H1 (cell line): ENCODE data around the gene INHBC. TPM values are rescaled to one million over a fixed set of nuclear protein-coding genes. Genes with fewer than 3 reads are reported as not detected.

Experiments
- CTCF ChIA-PET: fragments of 300-600 bp; sonication (Branson Sonifier 250); formaldehyde crosslinking; loops from one replicate; lab custom pipeline; 2021; ENCODE audit not compliant: partially characterized antibody; lab: Charles Lee
- POLR2A ChIA-PET: fragments of 300-600 bp; sonication (Branson Sonifier 250); formaldehyde crosslinking; loops from one replicate; lab custom pipeline; 2021; ENCODE audit warnings: inconsistent platforms; ENCODE audit not compliant: partially characterized antibody; lab: Charles Lee
- DNase-seq, 2 experiments: peaks; one replicate each; pipeline versions ENCODE4 v3.0.0 to v3.0.0-alpha.2; 2010 to 2022; ENCODE audit warnings: low spot score in 2 of 2, low read depth in 1 of 2, mixed read lengths in 1 of 2
- FAIRE-seq: peaks from 2 replicates; lab custom pipeline; 2011; peaks lifted over from hg19 to GRCh38; lab: Jason Lieb, UNC
- H2AFZ ChIP-seq: 2 replicates; pipeline ENCODE4 v1.8.1; 2012; ENCODE audit warnings: low read length, inconsistent platforms
- H2AK5ac ChIP-seq: 2 replicates; pipeline ENCODE4 v1.6.1; 2013; ENCODE audit warnings: low read depth, low read length
- H2BK120ac ChIP-seq: replicated peaks from 2 replicates; pipeline ENCODE3; 2013; ENCODE audit warnings: low read depth, low read length, inconsistent platforms
- H2BK12ac ChIP-seq: 2 replicates; pipeline ENCODE4 v1.6.1; 2013; ENCODE audit warnings: low read depth, low read length
- H2BK15ac ChIP-seq: 2 replicates; pipeline ENCODE4 v1.6.1; 2013; ENCODE audit warnings: low read length
- H2BK20ac ChIP-seq: 2 replicates; pipeline ENCODE4 v1.6.1; 2013; ENCODE audit warnings: low read length
- H2BK5ac ChIP-seq: 2 replicates; pipeline ENCODE4 v1.6.1; 2013; ENCODE audit warnings: low read depth, low read length
- H3K14ac ChIP-seq: 2 replicates; pipeline ENCODE4 v1.6.1; 2013; ENCODE audit warnings: inconsistent platforms; ENCODE audit not compliant: insufficient read length
- H3K18ac ChIP-seq: 2 replicates; pipeline ENCODE4 v1.6.1; 2013; ENCODE audit warnings: low read length; ENCODE audit errors: extremely low read depth
- H3K23ac ChIP-seq: 2 replicates; pipeline ENCODE4 v1.6.1; 2013; ENCODE audit warnings: inconsistent platforms; ENCODE audit not compliant: insufficient read length
- H3K23me2 ChIP-seq: 2 replicates; pipeline ENCODE4 v1.6.1; 2013; ENCODE audit warnings: low read depth, low read length
- H3K27ac ChIP-seq: 2 replicates; pipeline ENCODE4 v1.6.1; 2011; ENCODE audit warnings: low read depth, low read length, inconsistent platforms
- H3K27me3 ChIP-seq, 4 experiments: replicated peaks in 1 of 4; 1 replicate in 1 of 4; 2 replicates in 3 of 4; pipeline versions ENCODE4 v1.6.1 to v1.8.1; 2011 to 2013; ENCODE audit warnings: low read length in 3 of 4, mild to moderate bottlenecking in 3 of 4, inconsistent platforms in 2 of 4, mixed read lengths in 2 of 4, moderate library complexity in 1 of 4; ENCODE audit not compliant: control insufficient read depth in 3 of 4, insufficient read depth in 3 of 4; ENCODE audit errors: extremely low read depth in 1 of 4
- H3K36me3 ChIP-seq, 4 experiments: 2 replicates each; pipeline versions ENCODE4 v1.6.1 to v1.8.1; 2011 to 2013; ENCODE audit warnings: mild to moderate bottlenecking in 4 of 4, low read length in 3 of 4, moderate library complexity in 2 of 4, control low read depth in 1 of 4, inconsistent platforms in 1 of 4; ENCODE audit not compliant: insufficient read depth in 4 of 4, control insufficient read depth in 2 of 4
- H3K4ac ChIP-seq: replicated peaks from 2 replicates; pipeline ENCODE3; 2013; ENCODE audit warnings: low read length, low read depth, mixed read lengths, inconsistent platforms; ENCODE audit not compliant: insufficient read length
- H3K4me1 ChIP-seq, 4 experiments: replicated peaks in 1 of 4; 1 replicate in 1 of 4; 2 replicates in 3 of 4; pipeline versions ENCODE4 v1.6.1 to v1.8.1; 2011 to 2013; ENCODE audit warnings: low read length in 3 of 4, inconsistent platforms in 2 of 4, mixed read lengths in 1 of 4; ENCODE audit not compliant: insufficient read depth in 4 of 4, control insufficient read depth in 3 of 4
- H3K4me2 ChIP-seq, 2 experiments: 2 replicates each; pipeline versions ENCODE4 v1.6.1 to v1.8.1; 2011 to 2013; ENCODE audit warnings: low read depth in 2 of 2, low read length in 2 of 2, control low read depth in 1 of 2, inconsistent platforms in 1 of 2, mild to moderate bottlenecking in 1 of 2; ENCODE audit not compliant: insufficient read depth in 1 of 2
- H3K4me3 ChIP-seq, 4 experiments: fragments of 200-600, 300-600 bp in 1 of 4; sonication (generic), shearing (Covaris generic), sonication (Bioruptor Twin) in 1 of 4; 2 replicates each; pipeline versions ENCODE4 v1.5.1 to v1.8.1; 2011 to 2016; ENCODE audit warnings: low read length in 4 of 4, low read depth in 3 of 4, control low read depth in 2 of 4, inconsistent platforms in 2 of 4, mild to moderate bottlenecking in 2 of 4, mixed read lengths in 1 of 4, moderate library complexity in 1 of 4; ENCODE audit not compliant: insufficient read depth in 2 of 4; ENCODE audit errors: extremely low read depth in 1 of 4
- H3K56ac ChIP-seq: replicated peaks from 2 replicates; pipeline ENCODE3; 2013; ENCODE audit warnings: low read depth, mild to moderate bottlenecking, mixed read lengths, low read length, inconsistent platforms; ENCODE audit not compliant: insufficient read length
- H3K79me1 ChIP-seq: 2 replicates; pipeline ENCODE4 v1.6.1; 2013; ENCODE audit warnings: low read depth, low read length, control low read depth
- H3K79me2 ChIP-seq, 2 experiments: 2 replicates each; pipeline versions ENCODE4 v1.6.1 to v1.8.1; 2012 to 2013; ENCODE audit warnings: low read length in 2 of 2, mild to moderate bottlenecking in 2 of 2, inconsistent platforms in 1 of 2; ENCODE audit not compliant: insufficient read depth in 2 of 2, control insufficient read depth in 1 of 2
- H3K9ac ChIP-seq, 4 experiments: replicated peaks in 1 of 4; 1 replicate in 1 of 4; 2 replicates in 3 of 4; pipeline versions ENCODE4 v1.6.1 to v1.8.1; 2011 to 2013; ENCODE audit warnings: low read depth in 3 of 4, low read length in 3 of 4, control low read depth in 2 of 4, mild to moderate bottlenecking in 2 of 4, moderate library complexity in 2 of 4, inconsistent platforms in 1 of 4; ENCODE audit errors: extremely low read depth in 1 of 4
- H3K9me3 ChIP-seq, 2 experiments: 2 replicates each; pipeline versions ENCODE4 v1.6.1 to v1.8.1; 2012 to 2013; ENCODE audit warnings: mild to moderate bottlenecking in 2 of 2, moderate library complexity in 2 of 2, control low read depth in 1 of 2, inconsistent platforms in 1 of 2, low read depth in 1 of 2, low read length in 1 of 2, mixed read lengths in 1 of 2; ENCODE audit not compliant: insufficient read depth in 2 of 2
- H4K20me1 ChIP-seq, 2 experiments: replicated peaks in 1 of 2; 2 replicates each; pipeline versions ENCODE3 to v1.8.1; 2011 to 2013; ENCODE audit warnings: inconsistent platforms in 2 of 2, low read length in 2 of 2, mild to moderate bottlenecking in 1 of 2; ENCODE audit not compliant: insufficient read depth in 2 of 2, control insufficient read depth in 1 of 2
- H4K5ac ChIP-seq: 2 replicates; pipeline ENCODE4 v1.6.1; 2013; ENCODE audit warnings: low read length, low read depth, mixed read lengths, inconsistent platforms; ENCODE audit not compliant: insufficient read length
- H4K8ac ChIP-seq: 2 replicates; pipeline ENCODE4 v1.8.0; 2013; ENCODE audit warnings: mild to moderate bottlenecking, moderate library complexity, low read length, inconsistent platforms; ENCODE audit not compliant: insufficient read depth; ENCODE audit errors: extremely low read depth
- H4K91ac ChIP-seq: replicated peaks from 2 replicates; pipeline ENCODE3; 2013; ENCODE audit warnings: low read length, mixed read lengths, inconsistent platforms; ENCODE audit not compliant: insufficient read length
- ASH2L ChIP-seq: fragments of 200-600, 300-600 bp; sonication (generic); IDR thresholded peaks from one replicate; pipeline ENCODE4 v1.7.1; 2017; ENCODE audit warnings: low read length
- EP300 ChIP-seq, 2 experiments: IDR thresholded peaks; 1 replicate in 1 of 2; 2 replicates in 1 of 2; pipeline ENCODE4 v1.6.1; 2011 to 2012; ENCODE audit warnings: low read depth in 2 of 2, low read length in 2 of 2, mild to moderate bottlenecking in 2 of 2, borderline replicate concordance in 1 of 2, inconsistent platforms in 1 of 2, moderate library complexity in 1 of 2
- GABPA ChIP-seq: IDR thresholded peaks from 2 replicates; pipeline ENCODE4 v1.6.1; 2011; ENCODE audit warnings: mild to moderate bottlenecking, low read length, moderate library complexity, borderline replicate concordance; ENCODE audit not compliant: insufficient read depth
- NRF1 ChIP-seq: IDR thresholded peaks from 2 replicates; pipeline ENCODE4 v1.6.1; 2011; ENCODE audit warnings: mild to moderate bottlenecking, low read depth, low read length, improper control_type of control experiment
- PHF8 ChIP-seq: fragments of 200-600 bp; sonication (generic); conservative IDR thresholded peaks from 2 replicates; pipeline ENCODE4 v1.7.1; 2012; ENCODE audit warnings: low read depth, mild to moderate bottlenecking, inconsistent platforms, low read length, moderate library complexity
- POLR2AphosphoS5 ChIP-seq: IDR thresholded peaks from 2 replicates; pipeline ENCODE4 v1.6.1; 2011; ENCODE audit warnings: low read depth, low read length
- RAD21 ChIP-seq, 2 experiments: IDR thresholded peaks in 1 of 2; conservative IDR thresholded peaks in 1 of 2; 2 replicates each; pipeline ENCODE4 v1.6.1; 2011; ENCODE audit warnings: low read depth in 2 of 2, low read length in 2 of 2, improper control_type of control experiment in 1 of 2, inconsistent platforms in 1 of 2, mild to moderate bottlenecking in 1 of 2, moderate library complexity in 1 of 2
- SIRT6 ChIP-seq: IDR thresholded peaks from one replicate; pipeline ENCODE4 v1.7.1; 2012; ENCODE audit warnings: low read length, inconsistent platforms
- SP2 ChIP-seq: IDR thresholded peaks from 2 replicates; pipeline ENCODE4 v1.6.1; 2012; ENCODE audit warnings: mild to moderate bottlenecking, low read length, inconsistent platforms
- SUZ12 ChIP-seq: fragments of 200-600 bp; sonication (generic); IDR thresholded peaks from 2 replicates; pipeline ENCODE4 v1.6.1; 2012; ENCODE audit warnings: mild to moderate bottlenecking, inconsistent platforms, low read length, moderate library complexity, mixed read lengths
- TAF7 ChIP-seq: optimal IDR thresholded peaks from 2 replicates; pipeline ENCODE3; 2011; ENCODE audit warnings: low read depth, mild to moderate bottlenecking, inconsistent platforms, low read length, moderate library complexity, borderline replicate concordance
- TCF12 ChIP-seq: IDR thresholded peaks from 2 replicates; pipeline ENCODE4 v1.6.1; 2011; ENCODE audit warnings: low read depth, mild to moderate bottlenecking, low read length
- TEAD4 ChIP-seq: IDR thresholded peaks from 2 replicates; pipeline ENCODE4 v1.6.1; 2012; ENCODE audit warnings: low read depth, low read length, inconsistent platforms, mixed read lengths
- YY1 ChIP-seq: IDR thresholded peaks from 2 replicates; pipeline ENCODE4 v1.6.1; 2011; ENCODE audit warnings: low read depth, mild to moderate bottlenecking, low read length
- WGBS, 2 experiments: shearing (Covaris generic) in 1 of 2; methylation state at CpG; one replicate each; pipeline versions ENCODE4 v1.1.6 to v1.1.7; 2013 to 2015; ENCODE audit warnings: low lambda C conversion rate in 2 of 2, mixed read lengths in 2 of 2, inconsistent platforms in 1 of 2, low coverage in 1 of 2, missing lambda C conversion rate in 1 of 2; ENCODE audit not compliant: insufficient replicate concordance in 2 of 2, insufficient coverage in 1 of 2, insufficient read length in 1 of 2; ENCODE audit errors: extremely low coverage in 1 of 2, missing lambda C conversion rate in 1 of 2; 5-methylcytosine and 5-hydroxymethylcytosine counted together
- polyA plus RNA-seq, 7 experiments: library from polyadenylated mRNA; depleted of rRNA in 3 of 7; stranded (reverse) in 5 of 7; unstranded in 2 of 7; fragments of >200 nt in 5 of 7; fragments of 200-250 nt in 2 of 7; gene quantifications; 1 replicate in 5 of 7; 2 replicates in 1 of 7; 4 replicates in 1 of 7; pipeline versions ENCODE4 v1.2.1 to v1.2.3, GENCODE V29; 2011 to 2013; ENCODE audit warnings: missing spikeins in 2 of 7, mixed read lengths in 2 of 7
- total RNA-seq: library from RNA; stranded (reverse); fragmentation: NEBNext Ultra II Directional; extraction: Animal tissue kit (Norgen Biotek cat#: 25700); gene quantifications from 2 replicates; pipeline ENCODE4 v1.2.1, GENCODE V29; 2021

INHBC gene
- total and polyA plus RNA-seq, 2 of the 8 experiments (the other 6 are each of a cell fraction or from before 2014, with no cell fraction given), result 0.15 TPM; not detected in 1

DNA sequence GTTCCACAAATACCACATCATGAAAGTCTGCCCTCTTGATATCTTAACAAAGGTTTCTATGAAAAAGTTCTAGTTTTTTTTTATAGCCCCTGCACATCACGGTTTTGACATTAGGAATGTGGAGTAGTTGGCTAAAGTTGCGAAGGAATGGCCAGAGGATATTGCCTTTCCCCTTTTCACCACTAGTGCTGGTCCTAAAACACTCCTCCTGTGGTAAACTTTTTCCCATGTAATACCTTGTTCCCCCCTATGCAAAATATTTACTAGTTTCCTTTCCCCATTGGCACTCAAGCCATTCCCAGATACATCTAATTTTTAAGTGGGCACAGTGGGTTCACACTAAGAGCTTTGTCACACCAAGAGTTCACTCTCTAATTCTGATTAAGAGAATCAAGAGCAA lies 37.1 kb upstream of the INHBC start:
- no peaks in the 10 kb centered on the region for H4K20me1 ChIP-seq
- H4K91ac ChIP-seq, result no peak overlapping the region
- H3K9ac ChIP-seq, result no peak overlapping the region
- no peak overlapping the region for H3K4me3 ChIP-seq
- no peak overlapping the region for H2BK20ac ChIP-seq
- no peak overlapping the region for H2AFZ ChIP-seq
- H2AK5ac ChIP-seq, result no peak overlapping the region
- no peaks in the 10 kb centered on the region for H3K9me3 ChIP-seq
- CTCF ChIA-PET, result interaction anchor here (0.7 to 1.2 kb wide), 6 partner anchors 9 to 310 kb away, joined by 3 to 4 read pairs (median 4); no protein-coding TSS in a partner anchor
- no peaks in the 10 kb centered on the region for H3K79me2 ChIP-seq
- no peak overlapping the region for H3K14ac ChIP-seq
- no peak for DNase-seq
- no peaks in the 10 kb centered on the region for H3K79me1 ChIP-seq
- POLR2A ChIA-PET, result interaction anchor here (0.7 to 1.5 kb wide), 2 partner anchors 17 to 56 kb away, joined by 3 to 5 read pairs; no protein-coding TSS in a partner anchor
- FAIRE-seq, result no peak
- H3K23me2 ChIP-seq, result no peaks in the 10 kb centered on the region
- H3K4me1 ChIP-seq, result peaks cover 0 to 2% (median 0%) of the 10 kb centered on the region in 4 experiments; a peak in 1 of 7 replicates
- no peak overlapping the region for H3K4me2 ChIP-seq
- no peak overlapping the region for H3K56ac ChIP-seq
- no peak overlapping the region for H3K18ac ChIP-seq
- H3K27me3 ChIP-seq, result no peaks in the 10 kb centered on the region
- H2BK120ac ChIP-seq, result no peak overlapping the region
- no peak overlapping the region for H2BK5ac ChIP-seq
- H3K23ac ChIP-seq, result no peak overlapping the region
- no peak overlapping the region for H4K5ac ChIP-seq
- H4K8ac ChIP-seq, result no peak overlapping the region
- no peak overlapping the region for H3K4ac ChIP-seq
- H2BK15ac ChIP-seq, result no peak overlapping the region
- H2BK12ac ChIP-seq, result no peak overlapping the region
- no peaks in the 10 kb centered on the region; a peak in 2 of 8 replicates for H3K36me3 ChIP-seq
- WGBS, 2 experiments, result 96% methylated on average over 2 of the region's 2 CpGs; no CpG with 5 or more reads in 1 of the 2 experiments
- no peak overlapping the region for H3K27ac ChIP-seq
- no peak for TF ChIP-seq NRF1
- no peak for TF ChIP-seq POLR2AphosphoS5
- TF ChIP-seq SUZ12, result no peak
- no peak for TF ChIP-seq TEAD4
- no peak for TF ChIP-seq EP300 (IDR thresholded peaks at IDR 0.05; ENCODE audit: borderline replicate concordance in 1 of 2, low read depth in 2 of 2, low read length in 2 of 2)
- no peak for TF ChIP-seq TAF7
- TF ChIP-seq YY1, result no peak
- TF ChIP-seq SP2, result no peak
- TF ChIP-seq ASH2L, result no peak
- no peak for TF ChIP-seq SIRT6
- TF ChIP-seq RAD21 (IDR thresholded peaks at IDR 0.05 in 1 of 2, conservative IDR thresholded peaks at IDR 0.05 in 1 of 2; ENCODE audit: low read depth in 2 of 2, low read length in 2 of 2), result no peak
- TF ChIP-seq PHF8, result no peak
- TF ChIP-seq TCF12, result no peak
- TF ChIP-seq GABPA, result no peak
